ENCODE measurements around the gene MYO1C.
"Not testable (repeated sequence)": the region's sequence is repeated elsewhere in the genome, so short reads cannot be mapped to it uniquely, and the experiment has no call there.

The MYO1C gene

DNA sequence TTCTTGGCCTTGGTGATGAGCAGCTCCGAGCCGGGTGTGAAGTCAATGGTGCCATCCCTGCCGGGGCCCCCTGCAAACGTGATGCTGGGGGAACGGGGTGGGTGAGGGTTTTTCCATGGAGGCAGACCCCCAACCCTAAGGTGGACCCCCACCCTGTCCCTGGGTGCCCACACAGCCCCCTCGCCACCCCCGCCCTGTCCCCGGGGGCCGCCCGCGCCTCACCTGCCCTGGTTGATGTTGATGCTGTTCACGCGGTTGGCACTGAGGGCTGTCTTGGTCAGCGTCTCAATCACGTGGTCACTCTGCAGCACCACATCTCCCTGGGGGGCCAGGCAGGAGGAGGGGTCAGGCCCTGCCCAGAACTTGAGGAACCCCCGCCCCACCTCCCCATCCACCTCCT, 25.2 kb downstream of the MYO1C start:
- no peak overlapping the region for H3K9ac ChIP-seq (ENCODE audit: low read length)
- H3K36me3 ChIP-seq (ENCODE audit: control insufficient read depth, low read depth, low read length) = peaks cover 3% of the 10 kb centered on the region
- no peak overlapping the region for H3K27ac ChIP-seq (ENCODE audit: low read length)
- H3K4me1 ChIP-seq (ENCODE audit: control insufficient read depth, low read depth, low read length) = peaks cover 5% of the 10 kb centered on the region
- H3K27me3 ChIP-seq (ENCODE audit: control insufficient read depth, insufficient read depth, low read length) = no peaks in the 10 kb centered on the region
- no peaks in the 10 kb centered on the region for H3K9me3 ChIP-seq (ENCODE audit: control insufficient read depth, low read depth, low read length)
- no peak overlapping the region for H3K4me3 ChIP-seq (ENCODE audit: low read length)

DNA sequence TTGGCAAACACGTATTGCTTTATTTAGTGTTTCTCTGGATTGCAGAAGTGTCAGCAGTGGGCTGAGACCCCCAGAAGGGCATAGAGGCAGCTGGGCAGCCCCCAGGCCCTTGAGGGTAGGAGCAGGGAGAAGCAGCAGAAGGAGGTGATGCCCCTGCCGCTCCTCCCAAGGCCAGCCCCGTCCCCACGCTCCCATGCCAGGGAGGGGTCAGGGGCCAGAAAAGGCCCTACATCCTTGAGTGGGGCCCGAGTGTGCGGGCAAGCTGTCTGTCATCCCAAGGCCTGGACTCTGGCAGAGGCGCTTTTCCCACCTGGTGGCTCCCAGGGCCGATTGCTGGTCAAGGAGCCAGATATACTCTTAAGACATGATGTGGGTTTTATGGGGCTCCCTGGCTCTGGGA, 28.3 kb downstream of the MYO1C start:
- no peaks in the 10 kb centered on the region for H3K9me3 ChIP-seq (ENCODE audit: control insufficient read depth, low read depth, low read length)
- H3K36me3 ChIP-seq (ENCODE audit: control insufficient read depth, low read depth, low read length) = peaks cover 3% of the 10 kb centered on the region
- H3K9ac ChIP-seq (ENCODE audit: low read length) = no peak overlapping the region
- H3K4me3 ChIP-seq (ENCODE audit: low read length) = no peak overlapping the region
- peaks cover 5% of the 10 kb centered on the region for H3K4me1 ChIP-seq (ENCODE audit: control insufficient read depth, low read depth, low read length)
- no peak overlapping the region for H3K27ac ChIP-seq (ENCODE audit: low read length)
- H3K27me3 ChIP-seq (ENCODE audit: control insufficient read depth, insufficient read depth, low read length) = no peaks in the 10 kb centered on the region

- Histone ChIP-seq H3K9ac (ENCODE audit: low read length) (no peak overlapping the region), H3K36me3 (ENCODE audit: control insufficient read depth, low read depth, low read length) (peaks cover 3% of the 10 kb centered on the region), H3K9me3 (ENCODE audit: control insufficient read depth, low read depth, low read length) (no peaks in the 10 kb centered on the region), H3K4me1 (ENCODE audit: control insufficient read depth, low read depth, low read length) (no peaks in the 10 kb centered on the region), H3K27ac (ENCODE audit: low read length) (no peak overlapping the region), H3K27me3 (ENCODE audit: control insufficient read depth, insufficient read depth, low read length) (no peaks in the 10 kb centered on the region), H3K4me3 (ENCODE audit: low read length) (no peak overlapping the region)
Measured at GRCh38 chr17:1462164-1463112, 30.0 kb downstream of the MYO1C start.

DNA sequence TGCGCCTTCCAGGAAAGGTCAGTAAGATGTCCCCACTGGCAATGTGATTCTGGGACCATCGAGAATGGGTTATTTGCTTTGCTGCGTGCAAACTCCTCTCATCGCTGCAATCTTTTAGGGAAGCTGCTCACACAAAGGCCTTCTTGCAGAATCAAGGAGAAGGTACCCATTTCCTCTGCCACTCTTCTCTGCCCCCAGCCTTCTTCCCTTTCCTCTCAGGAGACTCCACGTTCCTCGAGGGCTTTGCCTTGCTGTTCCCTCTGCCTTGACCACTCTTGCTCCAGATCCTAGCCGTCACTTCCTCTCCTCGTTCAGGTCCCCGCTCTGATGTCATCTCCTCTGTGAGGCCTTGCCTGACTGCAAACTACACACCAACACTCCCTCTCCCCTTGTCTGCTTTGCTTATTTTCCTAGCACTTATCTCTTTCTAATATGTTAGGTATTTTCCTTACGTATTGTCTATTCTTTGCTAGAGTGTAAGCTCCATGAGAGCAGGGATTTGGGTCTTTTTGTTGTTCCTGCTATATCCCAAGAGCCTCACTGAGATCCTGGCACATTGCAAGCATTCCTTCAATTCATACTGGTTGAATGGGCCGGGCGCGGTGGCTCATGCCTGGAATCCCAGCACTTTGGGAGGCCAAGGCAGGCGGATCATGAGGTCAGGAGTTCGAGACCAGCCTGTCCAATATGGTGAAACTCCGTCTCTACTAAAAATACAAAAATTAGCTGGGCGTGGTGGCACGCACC, 31.1 kb downstream of the MYO1C start:
- no peaks in the 10 kb centered on the region for H3K4me1 ChIP-seq (ENCODE audit: control insufficient read depth, low read depth, low read length)
- H3K9ac ChIP-seq (ENCODE audit: low read length) = no peak overlapping the region
- no peak overlapping the region for H3K4me3 ChIP-seq (ENCODE audit: low read length)
- no peaks in the 10 kb centered on the region for H3K36me3 ChIP-seq (ENCODE audit: control insufficient read depth, low read depth, low read length)
- no peak overlapping the region for H3K27ac ChIP-seq (ENCODE audit: low read length)
- H3K27me3 ChIP-seq (ENCODE audit: control insufficient read depth, insufficient read depth, low read length) = no peaks in the 10 kb centered on the region
- H3K9me3 ChIP-seq (ENCODE audit: control insufficient read depth, low read depth, low read length) = no peaks in the 10 kb centered on the region

DNA sequence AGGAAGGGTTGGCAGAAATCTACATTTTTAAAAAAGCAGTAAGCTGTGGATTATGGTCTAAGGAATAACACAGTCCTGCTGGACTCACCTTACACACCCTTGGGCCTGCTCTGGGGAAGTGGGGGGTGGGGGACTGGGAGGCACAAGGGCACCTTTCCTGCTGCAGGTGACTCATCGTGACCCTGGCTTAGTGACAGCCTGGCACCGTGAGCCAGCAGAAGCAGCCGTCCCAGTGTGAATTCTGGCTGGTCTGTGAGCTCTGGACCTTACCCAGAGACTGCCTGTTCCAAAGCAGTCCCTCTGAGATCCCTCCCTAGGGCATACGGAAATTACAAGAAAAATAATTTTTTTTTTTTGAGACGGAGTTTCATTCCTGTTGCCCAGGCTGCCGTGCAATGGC, 32.3 kb downstream of the MYO1C start:
- Histone ChIP-seq H3K27ac (ENCODE audit: low read length) (no peak overlapping the region), H3K9ac (ENCODE audit: low read length) (no peak overlapping the region), H3K9me3 (ENCODE audit: control insufficient read depth, low read depth, low read length) (no peaks in the 10 kb centered on the region), H3K4me3 (ENCODE audit: low read length) (no peak overlapping the region), H3K27me3 (ENCODE audit: control insufficient read depth, insufficient read depth, low read length) (no peaks in the 10 kb centered on the region), H3K4me1 (ENCODE audit: control insufficient read depth, low read depth, low read length) (no peaks in the 10 kb centered on the region), H3K36me3 (ENCODE audit: control insufficient read depth, low read depth, low read length) (no peaks in the 10 kb centered on the region)

GRCh38 chr17:1455797-1456599, 36.5 kb downstream of the MYO1C start, which contains the start of gene CRK:
TSS of gene CRK (minus strand) at chr17:1456232. CDS start at chr17:1456117, 115 bp downstream.
- H3K9me3 ChIP-seq (ENCODE audit: control insufficient read depth, low read depth, low read length) = no peaks in the 10 kb centered on the region
- H3K4me3 ChIP-seq (ENCODE audit: low read length) = peak within 1 kb of the TSS; percentile 87
- peak within 1 kb of the TSS; percentile 93 for H3K9ac ChIP-seq (ENCODE audit: low read length)
- peaks cover 8% of the 10 kb centered on the region for H3K4me1 ChIP-seq (ENCODE audit: control insufficient read depth, low read depth, low read length)
- H3K27me3 ChIP-seq (ENCODE audit: control insufficient read depth, insufficient read depth, low read length) = no peaks in the 10 kb centered on the region
- H3K27ac ChIP-seq (ENCODE audit: low read length) = peak within 1 kb of the TSS; percentile 75
- peaks cover 7% of the 10 kb centered on the region for H3K36me3 ChIP-seq (ENCODE audit: control insufficient read depth, low read depth, low read length)

DNA sequence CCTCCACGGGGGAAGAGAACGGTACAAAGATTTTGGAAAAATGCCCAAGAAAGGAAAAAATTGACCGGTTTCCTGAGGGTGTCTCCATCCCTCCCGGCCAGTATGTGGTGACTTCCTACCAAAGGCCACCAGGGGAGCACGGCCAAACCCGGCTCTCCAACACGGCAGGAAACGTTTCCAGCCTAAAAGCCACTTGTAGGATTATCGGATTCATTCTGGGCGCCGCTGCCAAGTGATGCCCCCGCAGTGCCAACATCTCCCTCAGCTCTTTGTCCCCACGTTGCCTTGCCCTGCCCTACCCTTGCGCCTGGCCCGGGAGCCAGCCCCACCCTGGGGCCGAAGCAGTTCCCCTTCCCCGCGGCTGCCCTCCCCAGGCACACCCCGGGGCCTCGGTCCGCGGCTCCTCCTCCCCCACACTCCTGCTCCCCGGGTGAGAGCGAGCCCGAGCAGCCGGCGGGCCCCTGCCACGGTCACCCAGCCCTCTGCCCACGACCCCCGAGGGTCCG, 37.1 kb downstream of the MYO1C start:
- Histone ChIP-seq H3K4me1 (ENCODE audit: control insufficient read depth, low read depth, low read length) (peaks cover 8% of the 10 kb centered on the region), H3K36me3 (ENCODE audit: control insufficient read depth, low read depth, low read length) (peaks cover 7% of the 10 kb centered on the region), H3K9me3 (ENCODE audit: control insufficient read depth, low read depth, low read length) (no peaks in the 10 kb centered on the region), H3K9ac (ENCODE audit: low read length) (peak overlapping the region; percentile 93), H3K4me3 (ENCODE audit: low read length) (peak overlapping the region; percentile 87), H3K27ac (ENCODE audit: low read length) (peak overlapping the region; percentile 75), H3K27me3 (ENCODE audit: control insufficient read depth, insufficient read depth, low read length) (no peaks in the 10 kb centered on the region)

GRCh38 chr17:1454541-1454940, 37.9 kb downstream of the MYO1C start:
- H3K9ac ChIP-seq (ENCODE audit: low read length) = peak overlapping the region; percentile 93
- H3K27me3 ChIP-seq (ENCODE audit: control insufficient read depth, insufficient read depth, low read length) = no peaks in the 10 kb centered on the region
- peak overlapping the region; percentile 87 for H3K4me3 ChIP-seq (ENCODE audit: low read length)
- H3K4me1 ChIP-seq (ENCODE audit: control insufficient read depth, low read depth, low read length) = peaks cover 8% of the 10 kb centered on the region
- no peak overlapping the region for H3K27ac ChIP-seq (ENCODE audit: low read length)
- H3K9me3 ChIP-seq (ENCODE audit: control insufficient read depth, low read depth, low read length) = no peaks in the 10 kb centered on the region
- peaks cover 7% of the 10 kb centered on the region for H3K36me3 ChIP-seq (ENCODE audit: control insufficient read depth, low read depth, low read length)

DNA sequence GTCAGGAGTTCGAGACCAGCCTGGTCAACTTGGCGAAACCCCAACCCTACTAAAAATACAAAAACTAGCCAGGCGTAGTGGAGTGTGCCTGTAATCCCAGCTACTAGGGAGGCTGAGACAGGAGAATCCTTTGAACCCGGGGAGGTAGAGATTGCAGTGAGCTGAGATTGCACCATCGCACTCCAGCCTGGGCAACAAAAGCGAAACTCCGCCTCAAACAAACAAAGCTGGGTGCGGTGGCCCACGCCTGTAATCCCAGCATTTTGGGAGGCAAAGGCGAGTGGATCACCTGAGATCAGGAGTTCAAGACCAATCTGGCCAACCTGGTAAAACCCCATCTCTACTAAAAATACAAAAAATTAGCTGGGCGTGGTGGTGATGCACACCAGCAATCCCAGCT, 38.8 kb downstream of the MYO1C start:
- H3K9me3 ChIP-seq (ENCODE audit: control insufficient read depth, low read depth, low read length); H3K4me1 ChIP-seq (ENCODE audit: control insufficient read depth, low read depth, low read length); H3K27ac ChIP-seq (ENCODE audit: low read length); H3K4me3 ChIP-seq (ENCODE audit: low read length); H3K27me3 ChIP-seq (ENCODE audit: control insufficient read depth, insufficient read depth, low read length); H3K9ac ChIP-seq (ENCODE audit: low read length); H3K36me3 ChIP-seq (ENCODE audit: control insufficient read depth, low read depth, low read length): not testable (repeated sequence)

GRCh38 chr17:1452836-1453235, 39.6 kb downstream of the MYO1C start:
- H3K4me3 ChIP-seq (ENCODE audit: low read length) = no peak overlapping the region
- no peaks in the 10 kb centered on the region for H3K27me3 ChIP-seq (ENCODE audit: control insufficient read depth, insufficient read depth, low read length)

GRCh38 chr17:1450261-1450660, 42.2 kb downstream of the MYO1C start:
- not testable (repeated sequence) for H3K36me3 ChIP-seq (ENCODE audit: control insufficient read depth, low read depth, low read length); H3K27ac ChIP-seq (ENCODE audit: low read length); H3K9me3 ChIP-seq (ENCODE audit: control insufficient read depth, low read depth, low read length); H3K27me3 ChIP-seq (ENCODE audit: control insufficient read depth, insufficient read depth, low read length); H3K4me1 ChIP-seq (ENCODE audit: control insufficient read depth, low read depth, low read length); H3K4me3 ChIP-seq (ENCODE audit: low read length); H3K9ac ChIP-seq (ENCODE audit: low read length)

More at GRCh38 chr17:1452836-1453235, 39.6 kb downstream of the MYO1C start:
- Histone ChIP-seq H3K9ac (ENCODE audit: low read length) (no peak overlapping the region), H3K4me1 (ENCODE audit: control insufficient read depth, low read depth, low read length) (peaks cover 8% of the 10 kb centered on the region), H3K27ac (ENCODE audit: low read length) (no peak overlapping the region), H3K9me3 (ENCODE audit: control insufficient read depth, low read depth, low read length) (no peaks in the 10 kb centered on the region), H3K36me3 (ENCODE audit: control insufficient read depth, low read depth, low read length) (peaks cover 7% of the 10 kb centered on the region)
